HCT116 (cell line): ENCODE results near the gene RNF13. TPM values are rescaled to one million over a fixed set of nuclear protein-coding genes. Genes with fewer than 3 reads are reported as not detected.

Experiments used
- ATAC-seq: fragments of 200-7000 bp; cut with Tn5 transposase; 2 replicates; pipeline ENCODE4 v1.9.1; 2020; ENCODE audit warnings: mild to moderate bottlenecking, moderate library complexity
- BruUV-seq: library from RNA; stranded (reverse); fragments of 400-500 nt; replicated peaks from 2 replicates; lab custom pipeline; 2021; lab: Mats Ljungman, UMichigan
- CTCF ChIA-PET: fragments of 300-600 bp; sonication (Branson Sonifier 250); formaldehyde crosslinking; loops from one replicate; lab custom pipeline; 2021; ENCODE audit warnings: antibody characterized with exemption; lab: Charles Lee
- POLR2A ChIA-PET: fragments of 300-600, 350-600 bp; sonication (Branson Sonifier 250); formaldehyde crosslinking; loops from one replicate; lab custom pipeline; 2021; ENCODE audit warnings: antibody characterized with exemption; lab: Charles Lee
- RAD21 ChIA-PET, 2 experiments: fragments of 300-600 bp; sonication (Branson Sonifier 250); formaldehyde crosslinking; loops; one replicate each; lab custom pipeline; 2023; ENCODE audit warnings: low total read pairs in 2 of 2; ENCODE audit not compliant: uncharacterized antibody in 2 of 2, unreplicated experiment in 2 of 2, low non-redundant PET in 1 of 2; lab: Charles Lee
- DNase-seq: peaks from one replicate; pipeline ENCODE4 v3.0.0-alpha.2; 2010; ENCODE audit warnings: low read depth, low spot score
- H2AFZ ChIP-seq: fragments of 200-600 bp; shearing (Covaris generic), sonication (generic); 2 replicates; pipeline ENCODE4 v1.6.1; 2017; ENCODE audit warnings: low read depth, mixed run types, mixed read lengths, antibody characterized with exemption, low read length; ENCODE audit not compliant: poor library complexity, severe bottlenecking
- H3K27ac ChIP-seq: 2 replicates; pipeline ENCODE4 v1.5.1; 2012; ENCODE audit warnings: low read depth, low read length
- H3K27me3 ChIP-seq: fragments of 200-600 bp; sonication (generic); 2 replicates; pipeline ENCODE4 v1.6.1; 2016; ENCODE audit warnings: mixed run types, low read length, mixed read lengths; ENCODE audit not compliant: insufficient read depth
- H3K36me3 ChIP-seq, 2 experiments: fragments of 200-500 bp in 1 of 2; fragments of 200-600 bp in 1 of 2; sonication (Bioruptor generic) in 1 of 2; sonication (generic) in 1 of 2; 2 replicates each; pipeline versions ENCODE4 v1.5.1 to v1.6.1; 2014 to 2016; ENCODE audit warnings: low read length in 2 of 2, inconsistent platforms in 1 of 2, mixed read lengths in 1 of 2, mixed run types in 1 of 2; ENCODE audit not compliant: insufficient read depth in 2 of 2, control insufficient read depth in 1 of 2
- H3K4me1 ChIP-seq, 2 experiments: fragments of 200-600 bp in 1 of 2; sonication (generic) in 1 of 2; 2 replicates each; pipeline versions ENCODE4 v1.5.1 to v1.6.1; 2012 to 2017; ENCODE audit warnings: low read length in 2 of 2, inconsistent platforms in 1 of 2, mild to moderate bottlenecking in 1 of 2, mixed read lengths in 1 of 2, mixed run types in 1 of 2, moderate library complexity in 1 of 2; ENCODE audit not compliant: insufficient read depth in 2 of 2, control insufficient read depth in 1 of 2
- H3K4me2 ChIP-seq: fragments of 200-600 bp; sonication (generic); 2 replicates; pipeline ENCODE4 v1.6.1; 2017; ENCODE audit warnings: mixed run types, low read length, mixed read lengths
- H3K4me3 ChIP-seq, 2 experiments: fragments of 200-600 bp in 1 of 2; sonication (generic) in 1 of 2; replicated peaks in 1 of 2; 2 replicates each; pipeline ENCODE4 v1.5.1; 2011 to 2016; ENCODE audit warnings: low read length in 2 of 2, control low read depth in 1 of 2, low read depth in 1 of 2, mild to moderate bottlenecking in 1 of 2, mixed read lengths in 1 of 2, mixed run types in 1 of 2
- H3K79me2 ChIP-seq: fragments of 200-600 bp; sonication (generic); 2 replicates; pipeline ENCODE4 v1.6.1; 2017; ENCODE audit warnings: mild to moderate bottlenecking, mixed run types, low read length, moderate library complexity, mixed read lengths; ENCODE audit not compliant: insufficient read depth
- H3K9ac ChIP-seq: fragments of 200-600 bp; sonication (generic); 2 replicates; pipeline ENCODE4 v1.6.1; 2016; ENCODE audit warnings: low read length, mixed read lengths
- H3K9me2 ChIP-seq: fragments of 200-600 bp; sonication (generic), shearing (Covaris generic); 2 replicates; pipeline ENCODE4 v1.6.1; 2017; ENCODE audit warnings: mixed run types, mild to moderate bottlenecking, moderate library complexity; ENCODE audit not compliant: insufficient read depth
- H3K9me3 ChIP-seq, 2 experiments: fragments of 200-500 bp in 1 of 2; fragments of 200-600 bp in 1 of 2; sonication (Bioruptor generic) in 1 of 2; sonication (generic) in 1 of 2; 2 replicates each; pipeline ENCODE4 v1.6.1; 2014 to 2017; ENCODE audit warnings: low read length in 2 of 2, mixed read lengths in 2 of 2, inconsistent platforms in 1 of 2, low read depth in 1 of 2, mild to moderate bottlenecking in 1 of 2, mixed run types in 1 of 2, moderate library complexity in 1 of 2; ENCODE audit not compliant: control insufficient read depth in 1 of 2, insufficient read depth in 1 of 2
- H4K20me1 ChIP-seq: fragments of 200-600 bp; sonication (generic), shearing (Covaris generic); 2 replicates; pipeline ENCODE4 v1.6.1; 2017; ENCODE audit warnings: mixed run types, mild to moderate bottlenecking, moderate library complexity; ENCODE audit not compliant: insufficient read depth
- CBX3 ChIP-seq: IDR thresholded peaks from 2 replicates; pipeline ENCODE4 v1.6.1; 2012; ENCODE audit warnings: low read depth
- CEBPB ChIP-seq: IDR thresholded peaks from 2 replicates; pipeline ENCODE4 v1.6.1; 2012; ENCODE audit warnings: low read depth
- EGR1 ChIP-seq: IDR thresholded peaks from 2 replicates; pipeline ENCODE4 v1.6.1; 2012; ENCODE audit warnings: low read depth
- EZH2 ChIP-seq: fragments of 200-600 bp; sonication (generic); IDR thresholded peaks from 2 replicates; pipeline ENCODE4 v1.6.1; 2017; ENCODE audit warnings: antibody characterized with exemption, mixed run types
- EZH2phosphoT487 ChIP-seq: fragments of 200-600 bp; IDR thresholded peaks from 2 replicates; pipeline ENCODE4 v1.6.1; 2018; ENCODE audit warnings: antibody characterized with exemption, borderline replicate concordance
- FOSL1 ChIP-seq: IDR thresholded peaks from 2 replicates; pipeline ENCODE4 v1.6.1; 2012; ENCODE audit warnings: low read depth
- JUND ChIP-seq: IDR thresholded peaks from 2 replicates; pipeline ENCODE4 v1.6.1; 2012
- POLR2A ChIP-seq: IDR thresholded peaks from 2 replicates; pipeline ENCODE4 v1.7.0; 2011; ENCODE audit warnings: borderline replicate concordance; ENCODE audit not compliant: insufficient read depth, insufficient read length; ENCODE audit errors: extremely low read depth
- POLR2AphosphoS5 ChIP-seq: IDR thresholded peaks from 2 replicates; pipeline ENCODE4 v1.6.1; 2011; ENCODE audit warnings: mild to moderate bottlenecking, low read depth, low read length, moderate library complexity
- RAD21 ChIP-seq: IDR thresholded peaks from 2 replicates; pipeline ENCODE4 v1.6.1; 2012; ENCODE audit warnings: low read depth, mild to moderate bottlenecking
- SIN3A ChIP-seq: IDR thresholded peaks from 2 replicates; pipeline ENCODE4 v1.6.1; 2012; ENCODE audit warnings: low read depth
- SP1 ChIP-seq: IDR thresholded peaks from 2 replicates; pipeline ENCODE4 v1.6.1; 2012; ENCODE audit warnings: low read depth
- SRF ChIP-seq: IDR thresholded peaks from 2 replicates; pipeline ENCODE4 v1.6.1; 2012; ENCODE audit warnings: low read depth
- TCF7L2 ChIP-seq: IDR thresholded peaks from 2 replicates; pipeline ENCODE4 v1.7.0; 2011; ENCODE audit warnings: borderline replicate concordance, inconsistent platforms; ENCODE audit not compliant: insufficient read depth, insufficient read length; ENCODE audit errors: extremely low read depth
- YY1 ChIP-seq: IDR thresholded peaks from 2 replicates; pipeline ENCODE4 v1.6.1; 2011; ENCODE audit warnings: low read length, low read depth, moderate library complexity, mild to moderate bottlenecking; ENCODE audit not compliant: insufficient replicate concordance; ENCODE audit errors: extremely low read depth
- ZNF274 ChIP-seq: fragments of 200-500 bp; sonication (Bioruptor generic); IDR thresholded peaks from 2 replicates; pipeline ENCODE4 v1.6.1; 2014; ENCODE audit warnings: mild to moderate bottlenecking, low read depth, low read length, inconsistent platforms
- intact Hi-C: fragments of 100-400 bp; cut with micrococcal nuclease; formaldehyde crosslinking; loops from 2 replicates; pipeline ENCODE4 v1.10.0; 2022
- total RNA-seq: library from RNA; stranded (reverse); gene quantifications from one replicate; pipeline ENCODE4 v1.2.1, GENCODE V29; 2021; ENCODE audit not compliant: unreplicated experiment
- TF ChIP-seq, protein P1 (sequence below): IDR thresholded peaks from 2 replicates; pipeline ENCODE4 v1.6.1; 2012; ENCODE audit warnings: low read depth
- TF ChIP-seq, protein P2 (sequence below): IDR thresholded peaks from 2 replicates; pipeline ENCODE4 v1.6.1; 2012
- TF ChIP-seq, protein P3 (sequence below): IDR thresholded peaks from 2 replicates; pipeline ENCODE4 v1.6.1; 2012

The RNF13 gene
- total RNA-seq, 1 experiment from 2014 or later, result 39.9 TPM

DNA sequence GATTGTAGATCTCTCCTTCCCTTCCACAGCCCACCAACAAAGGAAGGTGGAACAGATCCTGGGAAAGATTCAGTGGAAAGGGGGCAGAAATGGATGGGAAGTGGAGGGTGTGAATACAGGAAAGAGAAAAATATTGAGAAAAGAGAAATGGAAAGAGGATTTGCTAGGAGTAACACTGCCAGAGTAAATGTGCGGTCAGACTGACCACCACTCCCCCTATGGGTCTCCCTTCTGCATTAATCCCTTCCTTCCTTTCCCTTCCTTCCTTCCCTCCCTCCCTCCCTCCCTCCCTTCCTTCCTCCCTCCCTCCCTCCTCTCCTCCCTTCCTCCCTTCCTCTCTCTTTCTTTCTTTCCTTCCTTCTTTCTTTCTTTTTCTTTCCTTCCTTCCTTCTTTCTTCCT, 48.7 kb upstream of the RNF13 start:
- no peak overlapping the region for H2AFZ ChIP-seq
- no TSS peak for BruUV-seq
- H4K20me1 ChIP-seq, result no peaks in the 10 kb centered on the region
- H3K9me3 ChIP-seq, result no peaks in the 10 kb centered on the region
- no peak overlapping the region for H3K4me2 ChIP-seq
- no peaks in the 10 kb centered on the region for H3K36me3 ChIP-seq
- TF ChIP-seq POLR2A (no peak), CEBPB (no peak), RAD21 (no peak), JUND (no peak), EGR1 (no peak), YY1 (no peak), EZH2phosphoT487 (no peak), POLR2AphosphoS5 (no peak), ZNF274 (no peak), EZH2 (no peak), SP1 (no peak), CBX3 (no peak), FOSL1 (no peak), SRF (no peak), TCF7L2 (no peak), SIN3A (no peak)
- TF ChIP-seq, protein P1, sequence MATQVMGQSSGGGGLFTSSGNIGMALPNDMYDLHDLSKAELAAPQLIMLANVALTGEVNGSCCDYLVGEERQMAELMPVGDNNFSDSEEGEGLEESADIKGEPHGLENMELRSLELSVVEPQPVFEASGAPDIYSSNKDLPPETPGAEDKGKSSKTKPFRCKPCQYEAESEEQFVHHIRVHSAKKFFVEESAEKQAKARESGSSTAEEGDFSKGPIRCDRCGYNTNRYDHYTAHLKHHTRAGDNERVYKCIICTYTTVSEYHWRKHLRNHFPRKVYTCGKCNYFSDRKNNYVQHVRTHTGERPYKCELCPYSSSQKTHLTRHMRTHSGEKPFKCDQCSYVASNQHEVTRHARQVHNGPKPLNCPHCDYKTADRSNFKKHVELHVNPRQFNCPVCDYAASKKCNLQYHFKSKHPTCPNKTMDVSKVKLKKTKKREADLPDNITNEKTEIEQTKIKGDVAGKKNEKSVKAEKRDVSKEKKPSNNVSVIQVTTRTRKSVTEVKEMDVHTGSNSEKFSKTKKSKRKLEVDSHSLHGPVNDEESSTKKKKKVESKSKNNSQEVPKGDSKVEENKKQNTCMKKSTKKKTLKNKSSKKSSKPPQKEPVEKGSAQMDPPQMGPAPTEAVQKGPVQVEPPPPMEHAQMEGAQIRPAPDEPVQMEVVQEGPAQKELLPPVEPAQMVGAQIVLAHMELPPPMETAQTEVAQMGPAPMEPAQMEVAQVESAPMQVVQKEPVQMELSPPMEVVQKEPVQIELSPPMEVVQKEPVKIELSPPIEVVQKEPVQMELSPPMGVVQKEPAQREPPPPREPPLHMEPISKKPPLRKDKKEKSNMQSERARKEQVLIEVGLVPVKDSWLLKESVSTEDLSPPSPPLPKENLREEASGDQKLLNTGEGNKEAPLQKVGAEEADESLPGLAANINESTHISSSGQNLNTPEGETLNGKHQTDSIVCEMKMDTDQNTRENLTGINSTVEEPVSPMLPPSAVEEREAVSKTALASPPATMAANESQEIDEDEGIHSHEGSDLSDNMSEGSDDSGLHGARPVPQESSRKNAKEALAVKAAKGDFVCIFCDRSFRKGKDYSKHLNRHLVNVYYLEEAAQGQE, result no peak
- TF ChIP-seq, protein P2, sequence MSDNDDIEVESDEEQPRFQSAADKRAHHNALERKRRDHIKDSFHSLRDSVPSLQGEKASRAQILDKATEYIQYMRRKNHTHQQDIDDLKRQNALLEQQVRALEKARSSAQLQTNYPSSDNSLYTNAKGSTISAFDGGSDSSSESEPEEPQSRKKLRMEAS, result no peak
- TF ChIP-seq, protein P3, sequence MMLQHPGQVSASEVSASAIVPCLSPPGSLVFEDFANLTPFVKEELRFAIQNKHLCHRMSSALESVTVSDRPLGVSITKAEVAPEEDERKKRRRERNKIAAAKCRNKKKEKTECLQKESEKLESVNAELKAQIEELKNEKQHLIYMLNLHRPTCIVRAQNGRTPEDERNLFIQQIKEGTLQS, result no peak
- H3K79me2 ChIP-seq, result no peaks in the 10 kb centered on the region
- no peak for ATAC-seq
- H3K27ac ChIP-seq, result no peak overlapping the region
- ChIA-PET RAD21 (no interaction called here), POLR2A (no interaction called here), CTCF (interaction anchor here (0.7 to 3.3 kb wide), 3 partner anchors 44 to 234 kb away, joined by 3 to 47 read pairs (median 4); no protein-coding TSS in a partner anchor)
- no peak overlapping the region for H3K9ac ChIP-seq
- no peaks in the 10 kb centered on the region for H3K9me2 ChIP-seq
- no peak overlapping the region for H3K4me3 ChIP-seq
- H3K27me3 ChIP-seq, result peaks cover 3% of the 10 kb centered on the region; the same call in 1 of the 2 replicates
- no peak for DNase-seq
- H3K4me1 ChIP-seq, result no peaks in the 10 kb centered on the region
- intact Hi-C loops, result no loop called here
